Measurements from ENCODE around the gene B9D1.

B9D1 gene

DNA sequence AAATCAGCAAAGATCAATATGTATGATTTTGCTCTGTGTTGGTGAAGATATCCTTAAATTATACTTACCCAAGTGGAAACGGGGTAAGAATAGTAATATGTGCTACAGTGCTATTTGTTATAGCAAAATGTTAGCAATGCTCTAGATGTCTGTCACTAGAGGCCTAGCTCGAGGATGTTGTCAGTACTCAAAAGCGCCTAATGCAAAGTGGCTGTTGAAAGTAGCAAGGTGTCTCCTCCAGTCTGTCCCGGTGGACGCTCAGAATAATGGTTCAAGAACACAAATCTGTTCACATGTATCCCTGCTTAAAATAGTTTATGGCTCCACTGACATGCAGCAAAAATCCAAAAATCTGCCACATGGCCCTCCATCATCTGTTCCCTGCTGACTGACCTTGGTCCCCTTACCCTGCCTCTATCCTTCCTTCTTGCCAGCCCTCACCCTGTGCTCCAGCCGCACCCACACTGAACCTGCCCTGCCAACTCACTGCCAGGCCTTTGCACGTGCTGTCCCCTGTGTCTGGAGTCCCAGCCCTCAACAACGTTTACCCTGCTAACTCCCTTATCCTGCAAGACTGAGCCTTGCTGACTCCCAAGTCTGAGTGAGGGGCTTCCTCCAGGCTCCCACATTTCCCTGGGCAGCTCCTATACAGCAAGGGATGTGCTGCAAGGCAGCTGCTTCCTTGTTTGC is 38.9 kb upstream of the B9D1 start:
- peaks cover 3% of the 10 kb centered on the region for H3K36me3 Mint-ChIP-seq (ENCODE audit: insufficient read depth)
- no peaks in the 10 kb centered on the region for H3K9me3 Mint-ChIP-seq
- no peak overlapping the region for H3K4me3 Mint-ChIP-seq

DNA sequence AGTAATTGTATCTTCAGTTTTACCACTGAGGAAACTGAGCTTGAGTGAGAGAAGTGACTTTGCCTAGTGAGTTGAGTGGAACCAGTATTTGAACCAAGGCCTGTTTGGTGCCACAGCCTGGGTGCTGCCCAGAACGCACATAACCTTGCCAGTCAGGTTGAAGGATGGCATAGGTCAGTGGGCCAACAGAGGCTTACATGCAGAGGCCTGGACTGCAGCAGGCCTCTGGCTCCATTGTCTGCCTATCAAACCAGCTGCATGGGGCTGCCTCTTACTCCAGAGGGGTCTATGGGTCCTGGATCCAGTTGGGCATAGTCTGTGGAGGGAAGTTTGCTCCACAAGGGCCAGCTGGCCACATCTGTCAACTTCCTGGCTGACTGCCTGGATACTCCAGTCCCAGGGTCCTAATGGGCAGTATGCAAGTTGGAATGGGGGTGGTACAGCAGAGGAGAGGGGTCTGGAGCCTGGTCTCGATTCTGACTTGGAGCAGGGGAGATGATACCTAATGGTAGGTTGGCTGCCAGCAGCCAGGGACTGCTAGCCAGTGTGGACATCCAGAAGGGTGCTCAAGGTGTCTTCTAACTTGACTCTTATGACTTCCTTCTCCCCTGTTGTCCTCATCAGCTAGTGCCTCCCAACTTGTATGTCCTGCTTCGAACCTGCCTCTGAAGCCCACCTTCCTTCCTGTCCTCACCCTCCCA is 37.4 kb upstream of the B9D1 start:
- H3K36me3 Mint-ChIP-seq (ENCODE audit: insufficient read depth): peaks cover 3% of the 10 kb centered on the region
- no peak overlapping the region for H3K27ac Mint-ChIP-seq (ENCODE audit: low read depth)
- no peak overlapping the region for H3K4me3 Mint-ChIP-seq
- no peak for DNase-seq (ENCODE audit: low spot score in 2 of 2)
- H3K4me1 Mint-ChIP-seq: no peaks in the 10 kb centered on the region
- no peaks in the 10 kb centered on the region for H3K9me3 Mint-ChIP-seq
- ATAC-seq (replicated peaks; ENCODE audit: extremely low read depth, poor library complexity, severe bottlenecking): no peak
- no peaks in the 10 kb centered on the region for H3K27me3 Mint-ChIP-seq

More for the DNA sequence above, 38.9 kb upstream of the B9D1 start:
- no peaks in the 10 kb centered on the region for H3K4me1 Mint-ChIP-seq
- DNase-seq (ENCODE audit: low spot score in 2 of 2) (no peak), ATAC-seq (replicated peaks; ENCODE audit: extremely low read depth, poor library complexity, severe bottlenecking) (no peak)
- no peaks in the 10 kb centered on the region for H3K27me3 Mint-ChIP-seq
- no peak overlapping the region for H3K27ac Mint-ChIP-seq (ENCODE audit: low read depth)

DNA sequence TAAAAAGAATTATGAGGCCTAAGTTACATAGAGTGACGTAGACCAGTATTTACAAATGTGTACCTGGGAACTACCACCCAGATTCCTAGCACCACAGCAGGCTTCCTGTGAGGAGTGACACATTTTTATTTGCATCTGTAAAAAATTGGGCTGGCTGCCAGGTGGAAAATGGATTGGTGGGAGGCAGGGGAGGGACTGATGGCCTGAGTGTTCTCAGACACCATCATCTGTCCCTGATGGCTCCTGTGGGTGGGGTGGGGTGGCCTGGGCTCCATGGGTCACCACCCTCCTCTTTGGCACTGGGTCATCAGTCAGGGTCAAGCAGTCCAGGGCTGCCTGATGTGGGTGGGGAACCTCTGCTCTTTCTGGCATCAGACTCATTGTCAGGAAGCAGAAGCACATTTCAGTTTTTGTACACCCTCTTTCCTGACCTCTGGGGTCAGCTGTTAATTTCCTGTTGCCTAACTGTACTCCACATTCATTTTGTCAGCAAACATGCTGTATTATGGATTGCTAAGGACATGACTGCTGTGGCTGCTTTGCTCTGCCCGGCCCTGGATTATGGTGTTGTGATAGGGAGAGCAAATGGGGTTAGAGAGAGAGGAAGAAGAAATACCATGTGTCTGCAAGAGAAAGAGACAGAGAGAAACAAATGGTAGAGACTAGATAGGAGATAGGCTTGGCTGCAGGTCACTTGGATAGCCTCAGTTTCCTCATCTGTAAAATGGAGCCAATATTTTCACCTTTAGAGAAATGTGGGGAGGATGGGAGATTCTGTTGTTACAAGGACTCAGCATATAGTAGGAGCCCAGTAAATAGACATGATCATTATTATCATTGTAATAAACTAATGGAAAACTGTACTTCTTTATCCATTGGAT is 36.0 kb upstream of the B9D1 start:
- Mint-ChIP-seq H3K36me3 (ENCODE audit: insufficient read depth) (peaks cover 3% of the 10 kb centered on the region), H3K27ac (ENCODE audit: low read depth) (no peak overlapping the region), H3K9me3 (no peaks in the 10 kb centered on the region), H3K4me1 (no peaks in the 10 kb centered on the region), H3K27me3 (no peaks in the 10 kb centered on the region), H3K4me3 (no peak overlapping the region)
- DNase-seq (ENCODE audit: low spot score in 2 of 2) (no peak), ATAC-seq (replicated peaks; ENCODE audit: extremely low read depth, poor library complexity, severe bottlenecking) (no peak)

DNA sequence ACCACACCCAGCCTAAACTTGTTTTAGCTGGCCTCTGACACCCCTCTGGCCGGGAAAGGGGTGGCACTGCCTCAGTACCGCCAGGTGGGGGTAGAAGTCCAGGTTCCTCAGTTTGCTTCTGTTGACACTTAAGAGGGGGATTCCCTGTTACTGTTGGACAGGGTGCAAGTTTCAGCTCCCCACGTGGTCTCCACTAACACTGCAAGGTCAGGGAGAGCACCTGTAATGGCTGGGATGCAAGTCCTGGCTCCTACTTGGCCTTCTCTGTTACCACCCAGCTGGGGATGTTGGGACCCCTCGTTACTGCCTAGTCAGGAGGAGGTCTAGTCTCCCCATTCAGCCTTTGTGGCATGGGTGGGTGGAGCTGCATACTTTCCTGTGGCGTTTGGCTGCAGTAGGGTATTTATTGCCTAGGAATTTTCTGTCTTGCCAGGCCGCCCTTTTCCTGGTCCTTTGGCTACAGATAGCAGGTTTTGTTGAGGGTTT is 35.1 kb upstream of the B9D1 start:
- H3K4me1 Mint-ChIP-seq: no peaks in the 10 kb centered on the region
- H3K27ac Mint-ChIP-seq (ENCODE audit: low read depth): no peak overlapping the region
- no peak overlapping the region for H3K4me3 Mint-ChIP-seq
- ATAC-seq (replicated peaks; ENCODE audit: extremely low read depth, poor library complexity, severe bottlenecking): no peak
- no peaks in the 10 kb centered on the region for H3K27me3 Mint-ChIP-seq
- no peaks in the 10 kb centered on the region for H3K9me3 Mint-ChIP-seq
- DNase-seq (ENCODE audit: low spot score in 2 of 2): no peak
- H3K36me3 Mint-ChIP-seq (ENCODE audit: insufficient read depth): peaks cover 3% of the 10 kb centered on the region

DNA sequence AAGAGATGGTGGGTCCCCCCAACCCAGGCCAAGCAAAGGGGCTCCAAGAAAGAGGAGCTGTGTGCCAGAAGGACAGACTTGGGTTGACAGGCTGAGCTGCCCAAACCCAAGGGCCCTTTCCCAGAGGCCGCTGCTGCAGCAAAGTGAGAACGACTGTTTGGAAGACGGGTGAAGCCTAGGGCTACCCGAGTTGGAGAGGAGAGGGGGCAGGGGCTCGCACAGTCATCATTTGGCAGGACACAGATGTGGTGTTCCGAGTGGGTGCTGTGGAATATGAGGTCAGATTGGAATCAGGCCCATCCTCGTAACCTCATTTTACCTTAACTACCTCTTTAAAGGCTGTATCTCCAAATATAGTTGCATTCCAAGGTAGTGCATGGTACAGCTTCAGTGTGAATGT is 29.8 kb upstream of the B9D1 start:
- Mint-ChIP-seq H3K27me3 (no peaks in the 10 kb centered on the region), H3K4me3 (no peak overlapping the region), H3K4me1 (no peaks in the 10 kb centered on the region), H3K36me3 (ENCODE audit: insufficient read depth) (no peaks in the 10 kb centered on the region), H3K9me3 (no peaks in the 10 kb centered on the region), H3K27ac (ENCODE audit: low read depth) (no peak overlapping the region)
- no peak for DNase-seq (ENCODE audit: low spot score in 2 of 2)
- ATAC-seq (replicated peaks; ENCODE audit: extremely low read depth, poor library complexity, severe bottlenecking): no peak

DNA sequence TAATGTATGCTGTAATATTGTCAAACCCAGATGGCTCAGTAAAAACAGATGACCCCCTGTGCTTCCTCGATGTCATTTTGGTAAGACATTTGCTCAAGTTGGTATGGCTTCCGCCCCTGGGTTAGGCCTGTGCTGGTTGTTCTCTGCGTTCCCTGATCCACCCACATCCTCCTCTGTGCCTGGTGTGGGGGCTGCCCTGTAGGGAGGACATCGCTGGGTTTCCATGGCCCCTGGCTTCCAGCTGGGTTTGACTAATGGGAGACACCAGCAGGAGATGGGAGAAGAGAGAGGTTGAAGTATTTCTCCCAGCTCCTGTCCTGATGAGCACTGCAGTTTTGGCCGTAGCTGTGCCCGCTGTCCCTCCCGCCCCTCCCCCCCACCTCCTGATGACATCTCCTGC is 28.9 kb upstream of the B9D1 start:
- H3K4me1 Mint-ChIP-seq: peaks cover 1% of the 10 kb centered on the region
- no peak overlapping the region for H3K27ac Mint-ChIP-seq (ENCODE audit: low read depth)
- ATAC-seq (replicated peaks; ENCODE audit: extremely low read depth, poor library complexity, severe bottlenecking) (no peak), DNase-seq (ENCODE audit: low spot score in 2 of 2) (no peak)
- H3K36me3 Mint-ChIP-seq (ENCODE audit: insufficient read depth): no peaks in the 10 kb centered on the region
- H3K9me3 Mint-ChIP-seq: no peaks in the 10 kb centered on the region
- H3K4me3 Mint-ChIP-seq: no peak overlapping the region
- H3K27me3 Mint-ChIP-seq: no peaks in the 10 kb centered on the region

DNA sequence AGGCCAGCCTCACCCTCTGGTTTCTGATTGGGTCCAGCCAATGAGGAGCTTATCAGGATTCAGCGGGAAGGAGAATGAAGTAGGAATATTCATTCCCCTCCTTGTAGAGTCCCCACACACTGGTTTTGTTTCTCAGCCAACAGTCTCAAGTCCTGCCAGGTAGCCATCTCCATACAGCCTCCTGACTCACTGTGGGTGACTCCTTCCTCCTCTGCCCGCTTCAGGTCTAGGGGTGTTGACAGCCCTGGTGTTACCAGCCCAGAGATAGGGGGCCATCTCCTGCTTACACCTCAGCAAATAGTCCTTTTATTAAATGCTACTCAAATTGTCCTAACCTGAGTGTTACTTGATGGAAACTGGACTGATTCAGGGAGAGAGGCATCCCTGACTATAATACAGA is 28.4 kb upstream of the B9D1 start:
- Mint-ChIP-seq H3K4me1 (peaks cover 4% of the 10 kb centered on the region), H3K9me3 (no peaks in the 10 kb centered on the region), H3K27me3 (no peaks in the 10 kb centered on the region), H3K27ac (ENCODE audit: low read depth) (no peak overlapping the region), H3K36me3 (ENCODE audit: insufficient read depth) (no peaks in the 10 kb centered on the region), H3K4me3 (no peak overlapping the region)
- no peak for ATAC-seq (replicated peaks; ENCODE audit: extremely low read depth, poor library complexity, severe bottlenecking)
- no peak for DNase-seq (ENCODE audit: low spot score in 2 of 2)

DNA sequence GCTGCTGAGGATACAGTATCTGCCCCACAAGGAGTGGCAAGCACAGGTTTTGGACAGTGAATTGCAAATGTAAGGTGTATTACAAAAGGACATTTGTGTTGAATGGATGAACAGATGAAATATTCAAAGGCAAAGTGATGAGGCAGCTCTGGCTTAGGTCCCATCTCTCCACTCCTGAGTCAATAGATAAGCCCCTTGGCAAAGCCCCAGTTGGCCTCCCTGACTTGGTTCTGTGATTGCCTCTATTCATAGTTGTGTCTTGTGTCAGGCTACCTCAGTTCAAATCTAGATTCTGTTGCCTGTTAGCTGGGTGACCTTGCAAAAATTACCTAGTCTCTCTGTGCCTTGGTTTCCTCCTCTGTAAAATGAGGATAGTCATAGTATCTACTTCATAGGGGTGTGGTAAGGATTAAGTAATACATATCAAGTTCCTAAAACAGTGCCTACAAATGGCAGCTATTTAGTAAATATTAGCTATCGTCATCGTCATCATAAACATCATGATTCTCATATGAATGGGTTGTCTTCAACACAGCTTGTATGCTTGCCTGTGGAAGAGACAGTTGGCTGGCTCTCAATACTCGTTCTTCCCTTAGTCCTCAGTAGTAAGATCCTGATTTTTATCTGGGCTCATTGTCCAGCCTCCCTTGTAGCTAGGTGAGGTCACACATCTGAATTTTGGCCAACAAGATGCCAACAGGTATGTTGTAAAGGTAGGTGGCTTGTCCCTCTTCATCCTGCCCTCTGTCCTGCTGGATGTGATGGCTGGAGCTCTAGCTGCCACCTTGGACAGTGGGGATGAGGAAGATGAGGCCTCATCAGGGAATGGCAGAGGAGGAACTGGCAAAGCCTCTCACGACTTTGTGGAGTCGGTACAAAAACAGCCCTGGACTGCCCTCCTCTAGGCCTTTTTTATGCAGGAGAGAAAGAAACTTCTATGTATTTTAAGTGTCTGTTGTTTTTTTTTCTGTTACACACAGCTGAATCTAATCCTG is 26.6 kb upstream of the B9D1 start:
- H3K36me3 Mint-ChIP-seq (ENCODE audit: insufficient read depth): peaks cover 2% of the 10 kb centered on the region
- H3K4me3 Mint-ChIP-seq: no peak overlapping the region
- no peak overlapping the region for H3K27ac Mint-ChIP-seq (ENCODE audit: low read depth)
- no peaks in the 10 kb centered on the region for H3K27me3 Mint-ChIP-seq
- DNase-seq (ENCODE audit: low spot score in 2 of 2) (no peak), ATAC-seq (replicated peaks; ENCODE audit: extremely low read depth, poor library complexity, severe bottlenecking) (no peak)
- H3K9me3 Mint-ChIP-seq: no peaks in the 10 kb centered on the region
- H3K4me1 Mint-ChIP-seq: peaks cover 10% of the 10 kb centered on the region

DNA sequence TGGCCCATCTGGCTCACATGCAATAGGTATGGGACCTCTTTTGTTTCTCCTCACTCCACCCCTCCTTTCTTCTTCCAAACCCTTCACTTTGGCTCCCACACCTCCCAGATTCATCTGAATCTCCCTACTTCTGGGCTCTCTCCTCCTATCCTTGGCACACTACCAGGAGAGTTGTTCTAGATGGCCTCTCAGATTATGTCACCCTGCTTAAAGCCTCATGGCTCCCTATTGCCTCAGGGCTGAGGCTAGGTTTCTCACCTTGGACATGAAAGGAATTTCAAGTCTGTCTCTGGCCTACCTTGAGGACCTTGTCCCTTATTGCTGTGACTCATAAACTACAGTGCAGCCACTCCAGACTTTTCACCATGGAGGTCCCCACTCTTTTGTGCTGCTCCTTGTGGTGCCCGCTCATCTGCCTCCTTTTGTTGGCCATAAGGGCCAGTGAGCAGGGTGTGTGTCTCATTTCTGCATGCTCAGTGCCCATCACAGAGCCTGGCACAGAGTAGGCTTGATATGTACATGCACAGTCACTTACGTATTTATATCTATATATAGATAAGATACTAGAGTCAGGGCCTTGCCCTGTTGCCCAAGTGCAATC is 25.5 kb upstream of the B9D1 start:
- DNase-seq (ENCODE audit: low spot score in 2 of 2): no peak
- ATAC-seq (replicated peaks; ENCODE audit: extremely low read depth, poor library complexity, severe bottlenecking): no peak
- H3K27me3 Mint-ChIP-seq: no peaks in the 10 kb centered on the region
- H3K36me3 Mint-ChIP-seq (ENCODE audit: insufficient read depth): peaks cover 2% of the 10 kb centered on the region
- no peak overlapping the region for H3K4me3 Mint-ChIP-seq
- H3K4me1 Mint-ChIP-seq: peaks cover 17% of the 10 kb centered on the region
- H3K27ac Mint-ChIP-seq (ENCODE audit: low read depth): no peak overlapping the region
- H3K9me3 Mint-ChIP-seq: no peaks in the 10 kb centered on the region

DNA sequence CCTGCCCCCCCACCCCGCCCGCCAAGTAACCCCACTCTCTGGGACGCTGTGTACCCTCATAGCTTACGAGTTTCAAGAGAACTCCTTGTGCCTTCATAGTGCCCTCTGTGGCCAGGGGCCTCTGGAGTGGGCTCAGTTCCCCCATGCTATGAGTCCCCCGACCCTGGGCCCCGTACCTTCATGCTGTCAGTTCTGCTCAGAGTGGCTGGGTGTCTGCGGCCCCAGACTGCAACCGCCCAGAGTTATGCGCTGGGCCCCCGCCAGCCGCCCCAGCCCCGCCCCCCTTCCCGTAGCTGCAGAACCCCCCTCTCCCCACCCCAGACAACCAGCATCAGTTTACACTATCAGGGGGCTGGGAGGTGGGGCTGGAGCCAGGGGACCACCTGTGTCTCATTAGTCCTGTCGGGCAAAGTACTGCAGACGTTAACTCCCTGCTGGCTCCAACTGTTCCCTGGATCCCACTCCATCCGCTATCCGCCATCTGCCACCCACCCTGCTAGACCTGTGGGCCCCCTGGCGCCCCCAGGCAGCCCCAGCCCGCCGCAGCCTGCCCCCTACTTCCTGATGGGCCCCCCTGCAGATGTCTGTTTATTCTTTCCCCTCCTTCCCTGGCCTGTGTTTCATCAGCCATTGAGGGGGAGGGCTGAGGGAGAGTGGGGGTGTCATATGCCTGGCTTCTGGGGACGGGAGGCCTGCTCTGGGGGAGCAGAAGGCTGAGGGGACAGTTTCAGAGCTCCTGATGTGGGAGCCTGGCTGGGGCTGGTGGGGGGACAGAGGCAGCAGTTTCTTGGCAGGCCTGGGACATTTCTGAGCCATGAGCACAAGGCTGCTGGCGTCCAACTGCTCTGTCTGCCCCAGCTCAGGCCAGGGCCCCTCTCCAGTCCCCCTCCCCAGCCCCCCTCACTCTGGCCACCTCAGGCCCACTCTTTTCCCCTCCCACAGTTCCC is 24.7 kb upstream of the B9D1 start, which contains the start of gene MFAP4:
Gene MFAP4, minus strand, starts transcription at position 217 of the 947 bp plus-strand sequence. Its CDS starts 35 bp downstream, at position 182.
- Mint-ChIP-seq H3K4me1 (peaks cover 17% of the 10 kb centered on the region), H3K4me3 (no peak within 1 kb of the TSS), H3K27ac (ENCODE audit: low read depth) (no peak within 1 kb of the TSS), H3K27me3 (no peaks in the 10 kb centered on the region), H3K36me3 (ENCODE audit: insufficient read depth) (peaks cover 2% of the 10 kb centered on the region), H3K9me3 (no peaks in the 10 kb centered on the region)
- ATAC-seq (replicated peaks; ENCODE audit: extremely low read depth, poor library complexity, severe bottlenecking) (no peak), DNase-seq (ENCODE audit: low spot score in 2 of 2) (no peak)

Measured in central memory CD8-positive, alpha-beta T cell (primary cell).